GM19452 (cell line): ENCODE results near the gene CLDN34.

Experiments used
- ATAC-seq: cut with Tn5 transposase; IDR thresholded peaks from one replicate; pipeline ENCODE4 v1.9.1; 2021; ENCODE audit not compliant: unreplicated experiment

The CLDN34 gene

DNA sequence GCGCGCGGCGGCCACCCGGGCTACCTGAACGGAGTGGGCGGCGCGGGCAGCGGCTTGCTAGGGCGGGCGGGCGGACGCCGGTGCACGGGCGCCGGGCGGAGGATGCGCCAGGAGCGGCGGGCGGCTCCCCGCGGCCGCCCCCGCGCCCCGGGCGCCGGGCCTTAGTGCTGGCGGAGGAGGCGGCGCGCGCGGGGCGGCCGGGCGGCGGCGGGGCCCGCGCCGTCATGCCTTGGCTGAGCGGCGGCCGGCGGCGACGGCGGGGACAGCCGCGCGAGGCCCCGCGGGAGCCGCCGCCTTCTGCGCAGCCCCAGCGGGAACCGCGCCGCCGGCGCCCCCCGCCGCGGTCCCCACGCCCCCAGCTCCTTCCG lies 48.2 kb downstream of the CLDN34 start:
- peak; percentile 13 for ATAC-seq

DNA sequence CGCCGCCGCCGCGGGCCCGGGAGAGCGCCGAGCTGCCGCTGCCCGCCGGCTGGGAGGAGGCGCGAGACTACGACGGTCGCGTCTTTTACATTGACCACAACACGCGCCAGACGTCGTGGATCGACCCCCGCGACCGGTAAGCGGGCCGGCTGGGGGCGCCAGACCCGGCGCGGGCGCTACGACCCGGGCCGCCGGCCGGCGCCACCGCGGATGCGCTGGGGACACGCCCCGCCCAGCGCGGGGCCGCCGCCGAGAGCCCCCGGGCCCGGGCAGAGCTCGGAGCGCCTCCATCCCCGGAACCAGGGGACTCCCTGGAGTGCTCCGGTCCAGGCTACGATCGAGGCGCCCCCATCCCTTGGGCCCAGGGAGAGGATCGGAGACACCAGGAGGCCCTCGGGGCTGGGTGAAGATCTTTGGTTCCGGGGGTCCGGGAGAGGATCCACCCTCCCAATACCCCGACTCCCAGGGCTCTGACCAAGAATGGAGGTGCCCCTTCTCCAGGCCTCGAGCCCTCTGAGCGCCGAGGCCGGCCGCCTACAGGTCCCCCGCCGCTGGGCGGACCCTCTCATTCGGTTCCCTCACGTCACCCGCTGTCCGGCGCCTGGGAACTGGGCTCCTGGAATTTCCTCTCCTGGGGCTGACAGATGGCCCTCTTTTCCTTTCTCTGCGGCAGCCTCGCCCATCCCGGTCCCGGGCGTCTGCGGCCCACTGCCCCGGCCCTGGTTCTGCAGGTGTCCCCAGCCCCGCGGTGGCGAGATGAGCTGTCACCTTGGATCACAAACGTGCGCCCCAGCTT lies 48.8 kb downstream of the CLDN34 start:
- peak; percentile 18 for ATAC-seq

DNA sequence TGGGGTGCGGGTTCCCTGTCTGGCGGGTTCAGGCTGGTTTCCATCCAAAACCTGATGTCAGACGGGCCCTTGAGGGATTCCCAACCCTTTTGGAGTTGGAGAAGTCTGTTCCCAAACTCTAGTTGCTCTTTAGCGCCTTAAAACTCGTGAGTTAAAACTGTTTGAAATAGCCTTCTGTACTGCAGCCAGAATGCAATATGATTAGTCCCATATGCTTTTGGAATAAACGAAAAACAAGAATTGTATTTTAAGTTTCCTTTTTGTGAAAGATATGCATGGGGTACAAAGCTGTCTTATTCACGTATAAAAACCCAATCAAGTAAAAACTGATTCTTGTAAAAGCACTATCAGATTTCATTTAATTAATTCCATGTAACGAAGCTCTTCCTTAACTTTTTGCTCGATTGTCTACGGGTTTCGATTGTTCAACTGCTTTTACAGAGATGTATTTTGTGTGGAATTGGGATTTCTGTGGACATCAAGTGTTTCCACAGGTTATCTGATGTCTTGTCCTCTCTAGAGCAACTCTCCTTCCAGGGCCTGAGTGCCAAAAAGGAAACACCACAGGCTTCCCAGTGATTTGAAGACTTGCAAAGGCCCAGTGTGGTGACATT lies 49.5 kb downstream of the CLDN34 start:
- ATAC-seq: no peak

DNA sequence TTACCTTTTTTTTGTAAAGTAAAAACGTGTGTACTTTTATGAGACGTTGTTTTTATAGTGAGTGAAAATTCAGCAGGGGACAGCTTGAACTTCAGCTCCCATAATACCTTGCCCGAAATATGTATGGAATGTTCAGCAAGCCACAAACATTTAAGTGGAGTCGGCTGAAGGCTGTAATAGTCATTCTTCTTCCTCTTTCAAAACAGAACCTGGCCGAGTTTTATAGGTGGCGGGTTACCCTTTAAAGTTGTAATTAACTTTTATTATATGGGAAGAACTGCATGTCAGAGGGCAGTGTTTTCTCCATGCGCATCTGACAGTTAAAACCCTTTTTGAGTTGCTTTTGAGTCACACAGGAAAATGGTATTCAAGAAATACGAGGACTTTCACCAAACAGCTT lies 50.7 kb downstream of the CLDN34 start:
- ATAC-seq: no peak
